ENCODE measurements around the gene USP8. TPM values are rescaled to one million over a fixed set of nuclear protein-coding genes. Genes with fewer than 3 reads are reported as not detected.

Gene USP8
- total RNA-seq, 1 donor from 2014 or later = 59.4 TPM

- TF ChIP-seq, protein P1, sequence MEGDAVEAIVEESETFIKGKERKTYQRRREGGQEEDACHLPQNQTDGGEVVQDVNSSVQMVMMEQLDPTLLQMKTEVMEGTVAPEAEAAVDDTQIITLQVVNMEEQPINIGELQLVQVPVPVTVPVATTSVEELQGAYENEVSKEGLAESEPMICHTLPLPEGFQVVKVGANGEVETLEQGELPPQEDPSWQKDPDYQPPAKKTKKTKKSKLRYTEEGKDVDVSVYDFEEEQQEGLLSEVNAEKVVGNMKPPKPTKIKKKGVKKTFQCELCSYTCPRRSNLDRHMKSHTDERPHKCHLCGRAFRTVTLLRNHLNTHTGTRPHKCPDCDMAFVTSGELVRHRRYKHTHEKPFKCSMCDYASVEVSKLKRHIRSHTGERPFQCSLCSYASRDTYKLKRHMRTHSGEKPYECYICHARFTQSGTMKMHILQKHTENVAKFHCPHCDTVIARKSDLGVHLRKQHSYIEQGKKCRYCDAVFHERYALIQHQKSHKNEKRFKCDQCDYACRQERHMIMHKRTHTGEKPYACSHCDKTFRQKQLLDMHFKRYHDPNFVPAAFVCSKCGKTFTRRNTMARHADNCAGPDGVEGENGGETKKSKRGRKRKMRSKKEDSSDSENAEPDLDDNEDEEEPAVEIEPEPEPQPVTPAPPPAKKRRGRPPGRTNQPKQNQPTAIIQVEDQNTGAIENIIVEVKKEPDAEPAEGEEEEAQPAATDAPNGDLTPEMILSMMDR (conservative IDR thresholded peaks at IDR 0.05) = no peak
- no peak within 1 kb of the TSS for H3K4me3 Mint-ChIP-seq
- no peaks in the 10 kb centered on the region for H3K27me3 Mint-ChIP-seq
- H3K36me3 Mint-ChIP-seq = no peaks in the 10 kb centered on the region
- no peaks in the 10 kb centered on the region for H3K9me3 Mint-ChIP-seq
- no peak for DNase-seq (ENCODE audit: extremely low spot score, unreplicated experiment)
- H3K4me1 Mint-ChIP-seq (ENCODE audit: unreplicated experiment) = peaks cover 11% of the 10 kb centered on the region
- no peak within 1 kb of the TSS for H3K27ac Mint-ChIP-seq
Measured at GRCh38 chr15:50546566-50546965, 122.4 kb downstream of the USP8 start, which contains the start of gene USP50. TSS of gene USP50 (minus strand) at chr15:50546666. CDS start at chr15:50546525, 141 bp downstream.

DNA sequence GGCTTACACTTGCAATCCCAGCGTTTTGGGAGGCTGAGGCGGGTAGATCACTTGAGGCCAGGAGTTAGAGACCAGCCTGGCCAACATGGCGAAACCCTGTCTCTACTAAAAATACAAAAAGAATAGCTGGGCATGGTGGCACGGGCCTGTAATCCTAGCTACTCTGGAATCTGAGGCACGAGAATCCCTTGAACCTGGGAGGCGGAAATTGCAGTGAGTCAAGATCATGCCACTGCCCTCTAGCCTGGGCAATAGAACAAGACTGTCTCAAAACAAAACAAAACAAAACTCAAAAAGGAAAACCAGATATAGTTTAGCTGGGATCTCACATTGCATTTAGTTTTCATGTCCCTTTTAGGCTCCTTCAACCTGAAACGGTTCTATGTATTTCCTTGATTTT is 125.1 kb downstream of the USP8 start:
- TF ChIP-seq, protein P1 (conservative IDR thresholded peaks at IDR 0.05) = no peak
- no peak for DNase-seq (ENCODE audit: extremely low spot score, unreplicated experiment)
- no peak overlapping the region for H3K27ac Mint-ChIP-seq
- H3K4me3 Mint-ChIP-seq = no peak overlapping the region
- H3K9me3 Mint-ChIP-seq = no peaks in the 10 kb centered on the region
- no peaks in the 10 kb centered on the region for H3K36me3 Mint-ChIP-seq
- no peaks in the 10 kb centered on the region for H3K27me3 Mint-ChIP-seq
- no peaks in the 10 kb centered on the region for H3K4me1 Mint-ChIP-seq (ENCODE audit: unreplicated experiment)

GRCh38 chr15:50552238-50552637 is 128.0 kb downstream of the USP8 start:
- no peaks in the 10 kb centered on the region for H3K4me1 Mint-ChIP-seq (ENCODE audit: unreplicated experiment)
- no peak overlapping the region for H3K27ac Mint-ChIP-seq
- DNase-seq (ENCODE audit: extremely low spot score, unreplicated experiment) = no peak
- H3K9me3 Mint-ChIP-seq = no peaks in the 10 kb centered on the region
- H3K27me3 Mint-ChIP-seq = no peaks in the 10 kb centered on the region
- H3K4me3 Mint-ChIP-seq = no peak overlapping the region
- no peaks in the 10 kb centered on the region for H3K36me3 Mint-ChIP-seq
- TF ChIP-seq, protein P1 (conservative IDR thresholded peaks at IDR 0.05) = no peak

GRCh38 chr15:50556642-50557371 is 132.6 kb downstream of the USP8 start:
- no peak overlapping the region for H3K4me3 Mint-ChIP-seq
- no peaks in the 10 kb centered on the region for H3K36me3 Mint-ChIP-seq
- no peak overlapping the region for H3K27ac Mint-ChIP-seq
- TF ChIP-seq, protein P1 (conservative IDR thresholded peaks at IDR 0.05) = no peak
- no peaks in the 10 kb centered on the region for H3K27me3 Mint-ChIP-seq
- no peaks in the 10 kb centered on the region for H3K9me3 Mint-ChIP-seq
- no peak for DNase-seq (ENCODE audit: extremely low spot score, unreplicated experiment)
- H3K4me1 Mint-ChIP-seq (ENCODE audit: unreplicated experiment) = no peaks in the 10 kb centered on the region

DNA sequence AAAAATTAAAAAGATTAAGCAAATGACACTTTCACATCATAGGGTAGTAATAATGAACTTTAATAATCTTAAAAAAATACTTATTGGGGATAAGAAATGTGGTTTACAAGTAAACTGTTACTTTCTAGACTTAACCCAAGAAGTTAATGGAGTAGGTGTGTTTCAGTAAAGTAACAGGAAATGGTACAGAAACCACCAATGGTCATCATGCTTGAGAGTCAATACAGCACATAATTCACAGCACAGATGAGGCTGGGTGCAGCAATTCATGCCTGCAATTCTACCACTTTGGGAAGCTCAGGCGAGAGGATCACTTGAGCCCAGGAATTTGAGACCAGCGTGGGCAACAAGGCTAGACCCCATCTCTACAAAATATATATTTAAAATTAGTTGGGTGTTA is 133.8 kb downstream of the USP8 start:
- no peak overlapping the region for H3K27ac Mint-ChIP-seq
- H3K4me1 Mint-ChIP-seq (ENCODE audit: unreplicated experiment) = no peaks in the 10 kb centered on the region
- peaks cover 5% of the 10 kb centered on the region for H3K36me3 Mint-ChIP-seq
- TF ChIP-seq, protein P1 (conservative IDR thresholded peaks at IDR 0.05) = no peak
- H3K4me3 Mint-ChIP-seq = no peak overlapping the region
- no peaks in the 10 kb centered on the region for H3K9me3 Mint-ChIP-seq
- no peaks in the 10 kb centered on the region for H3K27me3 Mint-ChIP-seq
- DNase-seq (ENCODE audit: extremely low spot score, unreplicated experiment) = no peak

All from type B pancreatic cell (in vitro differentiated cells).